MM.1S (cell line): ENCODE results near the gene DNAH11.

Experiments used
- DNase-seq: peaks from one replicate; pipeline ENCODE4 v3.0.0-alpha.2; 2015
- H2AFZ ChIP-seq: fragments of 300-600 bp; sonication (generic); 2 replicates; pipeline ENCODE4 v1.6.0; 2016; ENCODE audit warnings: antibody characterized with exemption, low read length
- H3F3A ChIP-seq: fragments of 300-600 bp; sonication (generic); 2 replicates; pipeline ENCODE4 v1.6.1; 2016; ENCODE audit warnings: mild to moderate bottlenecking, antibody characterized with exemption, low read length, moderate library complexity, mixed read lengths; ENCODE audit not compliant: insufficient read depth
- H3K27ac ChIP-seq: fragments of 300-600 bp; sonication (generic); 2 replicates; pipeline ENCODE4 v1.5.1; 2016; ENCODE audit warnings: mild to moderate bottlenecking, low read length
- H3K27me3 ChIP-seq: fragments of 300-600 bp; sonication (generic); replicated peaks from 2 replicates; pipeline ENCODE4 v1.6.0; 2016; ENCODE audit warnings: low read length; ENCODE audit not compliant: insufficient read depth
- H3K36me3 ChIP-seq: fragments of 300-600 bp; sonication (generic); replicated peaks from 2 replicates; pipeline ENCODE4 v1.6.1; 2016; ENCODE audit warnings: mild to moderate bottlenecking, low read length, mixed read lengths; ENCODE audit not compliant: insufficient read depth
- H3K4me1 ChIP-seq: fragments of 300-600 bp; sonication (generic); 2 replicates; pipeline ENCODE4 v1.6.1; 2016; ENCODE audit warnings: low read length, mixed read lengths
- H3K4me2 ChIP-seq: fragments of 300-600 bp; sonication (generic); 2 replicates; pipeline ENCODE4 v1.6.0; 2016; ENCODE audit warnings: low read depth, low read length
- H3K4me3 ChIP-seq: fragments of 300-600 bp; sonication (generic); 2 replicates; pipeline ENCODE4 v1.5.1; 2016; ENCODE audit warnings: low read length, mixed read lengths
- H3K79me2 ChIP-seq: fragments of 300-600 bp; sonication (generic); 2 replicates; pipeline ENCODE4 v1.6.1; 2016; ENCODE audit warnings: mixed run types, low read length, mixed read lengths
- H3K9ac ChIP-seq: fragments of 300-600 bp; sonication (generic); 2 replicates; pipeline ENCODE4 v1.6.1; 2016; ENCODE audit warnings: low read length, mixed read lengths
- H3K9me2 ChIP-seq: fragments of 300-600 bp; sonication (generic); replicated peaks from 2 replicates; pipeline ENCODE4 v1.6.1; 2016; ENCODE audit warnings: mild to moderate bottlenecking, low read length, mixed read lengths; ENCODE audit not compliant: insufficient read depth
- H3K9me3 ChIP-seq: fragments of 300-600 bp; sonication (generic); replicated peaks from 2 replicates; pipeline ENCODE4 v1.6.1; 2016; ENCODE audit warnings: mild to moderate bottlenecking, low read length, mixed read lengths; ENCODE audit not compliant: insufficient read depth
- H4K20me1 ChIP-seq: fragments of 300-600 bp; sonication (generic); 2 replicates; pipeline ENCODE4 v1.6.1; 2016; ENCODE audit warnings: mild to moderate bottlenecking, low read length, moderate library complexity, mixed read lengths; ENCODE audit not compliant: insufficient read depth
- CTCF ChIP-seq: fragments of 300-600 bp; sonication (generic); IDR thresholded peaks from 2 replicates; pipeline ENCODE4 v1.5.1; 2016; ENCODE audit warnings: antibody characterized with exemption, low read length, mixed read lengths
- EZH2 ChIP-seq: fragments of 300-600 bp; sonication (generic); optimal IDR thresholded peaks from 2 replicates; pipeline ENCODE3; 2017; ENCODE audit warnings: low read depth, mild to moderate bottlenecking, antibody characterized with exemption, low read length, mixed read lengths
- EZH2phosphoT487 ChIP-seq: fragments of 300-600 bp; sonication (generic); IDR thresholded peaks from 2 replicates; pipeline ENCODE4 v1.6.1; 2018; ENCODE audit warnings: antibody characterized with exemption, low read length

The DNAH11 gene

DNA sequence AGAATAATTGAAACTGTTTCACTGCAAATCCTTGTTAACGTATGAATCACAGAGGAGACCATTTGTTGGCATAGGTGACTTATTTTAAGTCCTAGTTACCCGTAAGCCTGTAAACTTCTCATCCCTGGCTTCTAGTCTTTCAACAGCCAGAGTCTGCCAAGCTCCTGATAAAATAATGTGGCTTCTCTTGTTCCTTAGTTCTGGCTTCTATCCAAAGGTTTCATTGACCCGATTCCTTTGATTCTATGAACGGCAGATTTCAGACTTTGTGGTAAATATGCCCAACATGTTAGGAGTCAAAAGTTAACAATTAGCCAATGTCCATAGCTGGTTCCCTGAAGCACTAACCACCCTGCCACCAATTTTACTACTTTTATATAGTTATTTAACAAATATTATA lies 23.3 kb downstream of the DNAH11 start:
- Histone ChIP-seq H3K4me1 (no peaks in the 10 kb centered on the region), H3K36me3 (no peaks in the 10 kb centered on the region), H2AFZ (no peak overlapping the region), H3K27me3 (no peaks in the 10 kb centered on the region), H3K9me2 (no peaks in the 10 kb centered on the region), H3K9me3 (no peaks in the 10 kb centered on the region), H3K27ac (no peak overlapping the region), H3K79me2 (no peaks in the 10 kb centered on the region), H3K9ac (no peak overlapping the region), H3F3A (no peaks in the 10 kb centered on the region), H4K20me1 (no peaks in the 10 kb centered on the region), H3K4me3 (no peak overlapping the region), H3K4me2 (no peak overlapping the region)
- no peak for TF ChIP-seq EZH2phosphoT487
- TF ChIP-seq CTCF = no peak
- no peak for TF ChIP-seq EZH2
- DNase-seq = no peak

DNA sequence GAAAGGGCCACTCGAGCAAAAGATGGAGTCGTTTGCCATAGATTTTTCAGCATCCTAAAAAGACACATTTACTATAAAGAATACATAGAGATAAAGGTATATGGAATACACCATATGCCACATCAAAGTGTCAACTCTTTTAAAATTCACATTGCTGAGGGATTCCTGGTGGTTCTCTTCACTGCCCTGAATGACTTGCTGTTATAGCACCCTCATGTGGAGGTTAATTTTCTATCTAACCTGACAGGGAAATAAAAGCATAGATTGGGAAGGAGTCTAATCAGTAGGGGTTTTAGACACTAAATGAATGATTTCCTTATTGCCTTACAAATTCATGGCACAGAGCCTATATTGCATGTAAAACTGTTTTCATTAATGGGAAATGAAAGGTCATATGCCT lies 25.9 kb downstream of the DNAH11 start:
- H3K9me3 ChIP-seq = no peaks in the 10 kb centered on the region
- H3K9ac ChIP-seq = no peak overlapping the region
- H3K4me1 ChIP-seq = no peaks in the 10 kb centered on the region
- H3K27ac ChIP-seq = no peak overlapping the region
- no peak overlapping the region for H3K4me2 ChIP-seq
- no peak overlapping the region for H2AFZ ChIP-seq
- H3F3A ChIP-seq = no peaks in the 10 kb centered on the region
- DNase-seq = no peak
- no peaks in the 10 kb centered on the region for H3K79me2 ChIP-seq
- no peaks in the 10 kb centered on the region for H4K20me1 ChIP-seq
- no peaks in the 10 kb centered on the region for H3K36me3 ChIP-seq
- H3K4me3 ChIP-seq = no peak overlapping the region
- no peaks in the 10 kb centered on the region for H3K9me2 ChIP-seq
- TF ChIP-seq EZH2 (no peak), CTCF (no peak; the same call in none of the 2 replicates), EZH2phosphoT487 (no peak)
- H3K27me3 ChIP-seq = no peaks in the 10 kb centered on the region

DNA sequence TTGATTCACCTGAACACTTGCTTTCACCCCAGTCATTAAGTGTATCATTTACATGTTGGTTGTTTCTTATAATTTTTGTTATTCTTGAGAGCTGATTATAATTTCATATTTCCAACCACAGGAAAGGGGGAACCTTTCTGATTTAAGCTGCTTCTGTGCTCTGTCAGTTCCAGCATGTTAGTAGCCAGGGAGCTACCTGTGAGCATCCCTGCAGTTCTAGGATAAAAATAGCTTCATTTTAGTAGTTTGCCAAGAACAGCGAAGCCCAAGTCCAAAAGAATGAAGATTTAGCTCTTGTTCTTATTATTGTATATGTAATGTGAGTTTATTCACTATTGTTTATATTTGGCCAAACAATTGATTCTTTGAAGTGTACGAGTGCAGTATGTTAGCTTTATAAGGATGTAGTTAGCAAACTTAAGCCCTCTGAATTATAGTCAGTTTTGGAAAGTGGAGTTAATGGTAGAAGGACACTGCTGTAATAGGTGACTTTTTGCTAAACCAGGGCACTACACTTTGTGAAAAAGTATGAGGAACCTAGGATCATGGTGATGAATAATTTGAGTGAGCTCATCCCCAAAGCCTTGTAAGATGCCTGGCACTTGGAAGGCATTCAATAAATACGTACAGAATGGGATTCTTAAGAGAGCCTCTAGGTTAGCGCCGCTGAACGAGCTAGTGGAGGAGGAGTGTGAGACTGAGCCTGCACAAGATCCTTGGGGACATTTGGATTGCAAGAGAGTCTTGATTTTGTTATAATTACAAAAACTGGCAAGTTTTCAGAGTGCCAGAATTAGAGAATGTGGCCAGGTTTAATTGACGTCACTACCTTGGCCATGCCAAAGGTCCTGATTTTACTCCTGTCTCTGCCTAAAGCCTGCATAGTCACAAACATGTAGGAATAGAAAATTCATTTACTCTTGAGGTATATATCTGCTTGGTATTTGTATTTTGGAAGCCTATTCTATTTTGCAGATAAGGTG lies 29.8 kb downstream of the DNAH11 start:
- no peaks in the 10 kb centered on the region for H3K9me2 ChIP-seq
- no peaks in the 10 kb centered on the region for H3K9me3 ChIP-seq
- no peaks in the 10 kb centered on the region for H3F3A ChIP-seq
- H3K9ac ChIP-seq = no peak overlapping the region
- H3K36me3 ChIP-seq = no peaks in the 10 kb centered on the region
- H3K4me2 ChIP-seq = no peak overlapping the region
- no peaks in the 10 kb centered on the region for H4K20me1 ChIP-seq
- H3K27me3 ChIP-seq = no peaks in the 10 kb centered on the region
- no peak overlapping the region for H2AFZ ChIP-seq
- no peaks in the 10 kb centered on the region for H3K4me1 ChIP-seq
- H3K27ac ChIP-seq = no peak overlapping the region
- no peak for DNase-seq
- no peak for TF ChIP-seq EZH2phosphoT487
- no peak for TF ChIP-seq EZH2
- no peak for TF ChIP-seq CTCF
- H3K4me3 ChIP-seq = no peak overlapping the region
- no peaks in the 10 kb centered on the region for H3K79me2 ChIP-seq
